GM12873 (cell line): ENCODE data around the gene TRMT10A.

ENCODE experiments used
- CTCF ChIP-seq: IDR thresholded peaks from 2 replicates; pipeline ENCODE4 v1.5.1; 2012; ENCODE audit warnings: low read depth, mild to moderate bottlenecking, moderate library complexity, low read length, control low read depth; ENCODE audit not compliant: insufficient read depth; ENCODE audit errors: missing control alignments

TRMT10A gene

GRCh38 chr4:99578714-99579113 is 14.9 kb upstream of the TRMT10A start:
- TF ChIP-seq CTCF: no peak

DNA sequence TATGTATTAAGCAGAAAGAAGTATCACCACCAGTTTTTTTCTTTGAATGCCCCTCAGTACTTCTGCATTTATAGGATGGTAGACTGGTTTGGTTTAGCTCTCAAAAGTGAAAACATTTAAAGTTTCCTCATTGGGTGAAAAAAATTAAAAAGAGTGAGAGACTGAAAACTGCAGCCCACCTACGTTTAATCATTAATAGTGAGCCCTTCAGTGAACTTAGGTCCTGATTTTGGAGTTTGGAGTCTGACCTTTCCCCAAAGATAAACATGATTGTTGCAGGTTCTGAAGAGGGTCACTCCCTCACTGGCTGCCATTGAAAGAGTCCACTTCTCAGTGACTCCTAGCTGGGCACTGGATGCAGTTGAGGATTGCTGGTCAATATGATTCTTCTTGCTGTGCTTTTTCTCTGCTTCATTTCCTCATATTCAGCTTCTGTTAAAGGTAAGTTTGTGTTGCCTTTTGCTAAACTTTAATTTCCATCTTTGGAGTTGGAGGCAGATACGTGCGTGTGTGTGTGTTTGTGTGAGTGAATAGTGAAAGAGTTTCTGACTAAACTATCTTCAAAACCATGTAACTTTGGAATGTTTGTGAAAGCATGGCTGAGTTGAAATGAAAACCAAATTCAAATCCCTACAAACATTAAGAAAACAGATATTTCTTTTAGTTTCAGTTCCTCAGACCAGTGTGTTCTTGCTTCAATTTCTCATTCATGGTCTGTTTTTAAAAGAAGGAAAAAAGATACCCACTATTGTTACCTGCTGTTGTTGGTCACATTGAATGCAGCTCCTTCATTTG is 10.9 kb upstream of the TRMT10A start, which contains the start of gene MTTP:
Gene MTTP, plus strand, starts transcription at position 295 of the 795 bp plus-strand sequence. Its CDS starts 86 bp downstream, at position 381.
- TF ChIP-seq CTCF: no peak

DNA sequence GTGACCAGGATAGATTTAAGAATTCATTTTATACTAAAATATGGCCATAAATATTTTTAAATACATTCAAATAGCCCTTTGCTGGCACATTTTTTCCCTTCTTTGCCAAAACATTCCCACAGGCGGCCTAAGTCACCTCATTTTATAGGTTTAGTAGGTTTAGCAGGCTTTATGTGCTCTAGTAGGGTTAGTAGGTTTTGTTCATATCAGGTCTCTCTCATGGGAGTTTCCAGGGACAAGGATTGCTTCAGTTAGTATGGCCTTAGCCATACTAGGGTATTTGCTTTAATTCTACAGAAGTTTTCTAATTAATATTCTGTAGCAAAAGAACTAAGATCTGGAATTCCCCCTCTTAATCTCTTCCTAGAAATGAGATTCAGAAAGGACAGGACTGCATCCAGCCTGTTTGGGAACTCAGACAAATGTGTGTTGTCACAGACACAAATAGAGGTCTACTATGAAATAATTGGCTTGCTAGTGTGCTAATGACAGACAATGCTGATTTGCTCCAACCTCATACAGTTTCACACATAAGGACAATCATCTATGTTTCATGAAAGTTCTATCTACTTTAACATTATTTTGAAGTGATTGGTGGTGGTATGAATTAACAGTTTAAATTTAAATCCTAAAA is 10.0 kb upstream of the TRMT10A start:
- TF ChIP-seq CTCF: no peak

DNA sequence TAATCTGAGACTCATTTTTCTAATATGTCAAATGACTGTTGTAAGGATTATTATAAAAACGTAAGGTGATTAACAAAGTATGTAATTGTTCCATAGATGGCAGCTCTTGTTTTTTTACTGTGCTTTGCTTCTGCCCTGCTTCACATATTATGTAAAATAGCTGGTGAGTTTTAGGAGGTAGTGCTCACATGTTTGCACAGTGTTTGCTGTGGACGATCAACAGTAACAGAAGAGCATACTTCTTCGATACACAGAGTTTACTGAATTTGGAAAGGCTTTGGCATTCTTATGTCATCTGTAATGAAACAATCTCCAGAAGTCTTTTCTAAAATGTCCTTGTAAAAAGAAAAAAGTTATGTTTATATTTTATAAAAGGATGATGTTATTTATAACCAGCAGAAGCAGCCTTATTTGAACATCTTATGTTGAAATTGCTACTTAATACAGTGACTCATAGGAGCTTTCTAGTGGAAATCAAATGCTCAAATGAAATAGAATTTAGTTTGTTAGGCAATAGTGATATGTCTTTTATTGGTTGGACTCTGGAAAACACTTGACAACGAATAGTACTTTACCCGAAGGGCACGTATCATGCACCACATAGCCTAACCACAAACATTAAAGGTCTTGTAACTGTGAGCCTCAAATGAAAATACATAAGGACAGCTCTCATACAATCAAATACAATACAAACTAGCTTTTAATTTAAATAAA is 8.8 kb upstream of the TRMT10A start:
- TF ChIP-seq CTCF: no peak

GRCh38 chr4:99571883-99572282 is 8.0 kb upstream of the TRMT10A start:
- no peak for TF ChIP-seq CTCF

GRCh38 chr4:99564921-99565320 is 1.1 kb upstream of the TRMT10A start:
- TF ChIP-seq CTCF: no peak

- TF ChIP-seq CTCF: no peak
These were observed 11.0 kb downstream of the TRMT10A start for GRCh38 chr4:99552872-99553271.
